ENCODE results near the gene PTCH1. TPM values are rescaled to one million over a fixed set of nuclear protein-coding genes. Genes with fewer than 3 reads are reported as not detected.

The PTCH1 gene
- total RNA-seq, 1 donor from 2014 or later = 24.1 TPM

- Mint-ChIP-seq H3K4me1 (ENCODE audit: unreplicated experiment) (peaks cover 36% of the 10 kb centered on the region), H3K27ac (ENCODE audit: unreplicated experiment) (no peak overlapping the region), H3K9me3 (ENCODE audit: unreplicated experiment) (no peaks in the 10 kb centered on the region), H3K4me3 (ENCODE audit: unreplicated experiment) (no peak overlapping the region), H3K36me3 (ENCODE audit: low read depth, unreplicated experiment) (peaks cover 47% of the 10 kb centered on the region), H3K27me3 (ENCODE audit: unreplicated experiment) (peaks cover 7% of the 10 kb centered on the region)
- TF ChIP-seq, protein P1, sequence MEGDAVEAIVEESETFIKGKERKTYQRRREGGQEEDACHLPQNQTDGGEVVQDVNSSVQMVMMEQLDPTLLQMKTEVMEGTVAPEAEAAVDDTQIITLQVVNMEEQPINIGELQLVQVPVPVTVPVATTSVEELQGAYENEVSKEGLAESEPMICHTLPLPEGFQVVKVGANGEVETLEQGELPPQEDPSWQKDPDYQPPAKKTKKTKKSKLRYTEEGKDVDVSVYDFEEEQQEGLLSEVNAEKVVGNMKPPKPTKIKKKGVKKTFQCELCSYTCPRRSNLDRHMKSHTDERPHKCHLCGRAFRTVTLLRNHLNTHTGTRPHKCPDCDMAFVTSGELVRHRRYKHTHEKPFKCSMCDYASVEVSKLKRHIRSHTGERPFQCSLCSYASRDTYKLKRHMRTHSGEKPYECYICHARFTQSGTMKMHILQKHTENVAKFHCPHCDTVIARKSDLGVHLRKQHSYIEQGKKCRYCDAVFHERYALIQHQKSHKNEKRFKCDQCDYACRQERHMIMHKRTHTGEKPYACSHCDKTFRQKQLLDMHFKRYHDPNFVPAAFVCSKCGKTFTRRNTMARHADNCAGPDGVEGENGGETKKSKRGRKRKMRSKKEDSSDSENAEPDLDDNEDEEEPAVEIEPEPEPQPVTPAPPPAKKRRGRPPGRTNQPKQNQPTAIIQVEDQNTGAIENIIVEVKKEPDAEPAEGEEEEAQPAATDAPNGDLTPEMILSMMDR (IDR thresholded peaks at IDR 0.05; ENCODE audit: unreplicated experiment) = no peak
- no peak for DNase-seq (ENCODE audit: low spot score)
Observed at GRCh38 chr9:95459851-95460517, 56.8 kb downstream of the PTCH1 start.

- Mint-ChIP-seq H3K4me3 (ENCODE audit: unreplicated experiment) (no peak overlapping the region), H3K27ac (ENCODE audit: unreplicated experiment) (no peak overlapping the region), H3K4me1 (ENCODE audit: unreplicated experiment) (peaks cover 36% of the 10 kb centered on the region), H3K9me3 (ENCODE audit: unreplicated experiment) (no peaks in the 10 kb centered on the region), H3K27me3 (ENCODE audit: unreplicated experiment) (peaks cover 7% of the 10 kb centered on the region), H3K36me3 (ENCODE audit: low read depth, unreplicated experiment) (peaks cover 54% of the 10 kb centered on the region)
- DNase-seq (ENCODE audit: low spot score) = no peak
- TF ChIP-seq, protein P1 (IDR thresholded peaks at IDR 0.05; ENCODE audit: unreplicated experiment) = no peak
Observed at GRCh38 chr9:95459178-95459577, 57.6 kb downstream of the PTCH1 start.

DNA sequence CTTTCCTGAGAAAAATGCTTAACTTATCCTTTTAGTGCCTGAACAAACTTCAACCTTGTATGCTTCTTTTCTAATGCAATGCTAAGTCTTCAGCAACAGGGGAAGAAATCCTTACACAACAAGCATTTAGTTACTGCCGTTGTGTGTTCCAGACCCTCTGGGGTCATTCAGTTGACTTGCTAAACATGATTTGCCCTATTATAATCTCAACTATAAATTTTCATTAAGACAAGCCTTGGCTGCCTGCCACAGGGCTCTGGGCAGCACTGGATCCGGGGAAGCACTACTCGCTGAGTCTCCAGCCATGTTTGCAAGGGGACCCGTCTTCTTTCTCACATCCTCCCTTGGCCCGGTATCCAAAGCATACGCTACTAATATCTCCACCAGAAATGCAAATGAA is 58.1 kb downstream of the PTCH1 start:
- TF ChIP-seq, protein P1 (IDR thresholded peaks at IDR 0.05; ENCODE audit: unreplicated experiment) = no peak
- H3K9me3 Mint-ChIP-seq (ENCODE audit: unreplicated experiment) = no peaks in the 10 kb centered on the region
- H3K4me3 Mint-ChIP-seq (ENCODE audit: unreplicated experiment) = no peak overlapping the region
- H3K36me3 Mint-ChIP-seq (ENCODE audit: low read depth, unreplicated experiment) = peaks cover 59% of the 10 kb centered on the region
- H3K27ac Mint-ChIP-seq (ENCODE audit: unreplicated experiment) = no peak overlapping the region
- no peak for DNase-seq (ENCODE audit: low spot score)
- H3K4me1 Mint-ChIP-seq (ENCODE audit: unreplicated experiment) = peaks cover 32% of the 10 kb centered on the region
- H3K27me3 Mint-ChIP-seq (ENCODE audit: unreplicated experiment) = peaks cover 7% of the 10 kb centered on the region

- no peak for DNase-seq (ENCODE audit: low spot score)
- H3K9me3 Mint-ChIP-seq (ENCODE audit: unreplicated experiment) = no peaks in the 10 kb centered on the region
- no peak overlapping the region for H3K27ac Mint-ChIP-seq (ENCODE audit: unreplicated experiment)
- H3K4me3 Mint-ChIP-seq (ENCODE audit: unreplicated experiment) = peak overlapping the region; percentile 16
- H3K36me3 Mint-ChIP-seq (ENCODE audit: low read depth, unreplicated experiment) = peaks cover 65% of the 10 kb centered on the region
- H3K27me3 Mint-ChIP-seq (ENCODE audit: unreplicated experiment) = peaks cover 3% of the 10 kb centered on the region
- TF ChIP-seq, protein P1 (IDR thresholded peaks at IDR 0.05; ENCODE audit: unreplicated experiment) = no peak
- H3K4me1 Mint-ChIP-seq (ENCODE audit: unreplicated experiment) = peaks cover 24% of the 10 kb centered on the region
Observed at GRCh38 chr9:95457769-95458168, 59.0 kb downstream of the PTCH1 start.

DNA sequence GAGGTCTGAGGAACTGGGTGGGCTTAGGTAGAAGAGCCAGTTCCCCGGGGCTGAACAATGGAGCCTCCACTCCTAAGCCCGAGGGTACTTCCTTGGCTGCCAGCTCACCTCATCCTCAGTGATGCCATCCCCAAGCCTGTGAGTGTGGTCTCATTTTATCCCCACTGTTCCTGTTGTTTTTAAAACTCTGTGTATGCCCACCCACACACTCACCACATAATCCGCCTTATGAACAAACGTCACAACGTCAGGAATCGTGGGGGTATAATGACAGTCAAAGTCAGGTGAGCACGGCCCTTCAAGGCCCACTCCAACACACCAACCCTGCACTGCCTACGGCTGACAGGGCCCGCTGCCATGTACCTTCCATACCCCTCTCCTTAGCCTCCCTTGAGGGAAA is 61.1 kb downstream of the PTCH1 start:
- Mint-ChIP-seq H3K36me3 (ENCODE audit: low read depth, unreplicated experiment) (peaks cover 64% of the 10 kb centered on the region), H3K27me3 (ENCODE audit: unreplicated experiment) (peaks cover 7% of the 10 kb centered on the region)

More for the DNA sequence above, 61.1 kb downstream of the PTCH1 start:
- Mint-ChIP-seq H3K27ac (ENCODE audit: unreplicated experiment) (no peak overlapping the region), H3K9me3 (ENCODE audit: unreplicated experiment) (no peaks in the 10 kb centered on the region), H3K4me3 (ENCODE audit: unreplicated experiment) (no peak overlapping the region), H3K4me1 (ENCODE audit: unreplicated experiment) (peaks cover 5% of the 10 kb centered on the region)
- TF ChIP-seq, protein P1 (IDR thresholded peaks at IDR 0.05; ENCODE audit: unreplicated experiment) = no peak
- no peak for DNase-seq (ENCODE audit: low spot score)
